Measurements from ENCODE around the gene BCORL1.

The BCORL1 gene

GRCh38 chrX:130030826-130031225 lies 48.4 kb downstream of the BCORL1 start:
- no peak for DNase-seq (ENCODE audit: low read depth in 1 of 2, low spot score in 1 of 2)
- Histone ChIP-seq H3K27ac (replicated peaks) (no peak overlapping the region), H3K4me3 (replicated peaks; ENCODE audit: insufficient read depth, low read length) (no peak overlapping the region), H3K27me3 (ENCODE audit: insufficient read depth, poor library complexity, severe bottlenecking) (no peaks in the 10 kb centered on the region)
- TF ChIP-seq SPI1 (IDR thresholded peaks at IDR 0.05; ENCODE audit: borderline replicate concordance, low read depth) = no peak
- no peak for TF ChIP-seq POLR2AphosphoS5 (IDR thresholded peaks at IDR 0.05; ENCODE audit: low read depth)
- no peak for TF ChIP-seq REST (IDR thresholded peaks at IDR 0.05; ENCODE audit: insufficient replicate concordance, low read depth)
- no peak for TF ChIP-seq CTCF (IDR thresholded peaks at IDR 0.05; ENCODE audit: insufficient read depth, low read length)
- no peak for TF ChIP-seq GABPA (IDR thresholded peaks at IDR 0.05; ENCODE audit: low read depth)

GRCh38 chrX:130032552-130032951 lies 50.1 kb downstream of the BCORL1 start:
- no peak for DNase-seq (ENCODE audit: low read depth in 1 of 2, low spot score in 1 of 2)
- H3K27me3 ChIP-seq (ENCODE audit: insufficient read depth, poor library complexity, severe bottlenecking) = no peaks in the 10 kb centered on the region
- no peak overlapping the region for H3K4me3 ChIP-seq (replicated peaks; ENCODE audit: insufficient read depth, low read length)
- no peak overlapping the region for H3K27ac ChIP-seq (replicated peaks)
- no peak for TF ChIP-seq REST (IDR thresholded peaks at IDR 0.05; ENCODE audit: insufficient replicate concordance, low read depth)
- no peak for TF ChIP-seq POLR2AphosphoS5 (IDR thresholded peaks at IDR 0.05; ENCODE audit: low read depth)
- no peak for TF ChIP-seq GABPA (IDR thresholded peaks at IDR 0.05; ENCODE audit: low read depth)
- TF ChIP-seq SPI1 (IDR thresholded peaks at IDR 0.05; ENCODE audit: borderline replicate concordance, low read depth) = no peak
- no peak for TF ChIP-seq CTCF (IDR thresholded peaks at IDR 0.05; ENCODE audit: insufficient read depth, low read length)

GRCh38 chrX:130034178-130034577 lies 51.7 kb downstream of the BCORL1 start:
- H3K27ac ChIP-seq (replicated peaks) = no peak overlapping the region
- DNase-seq (ENCODE audit: low read depth in 1 of 2, low spot score in 1 of 2) = no peak
- no peak overlapping the region for H3K4me3 ChIP-seq (replicated peaks; ENCODE audit: insufficient read depth, low read length)
- TF ChIP-seq SPI1 (IDR thresholded peaks at IDR 0.05; ENCODE audit: borderline replicate concordance, low read depth) (no peak), POLR2AphosphoS5 (IDR thresholded peaks at IDR 0.05; ENCODE audit: low read depth) (no peak), GABPA (IDR thresholded peaks at IDR 0.05; ENCODE audit: low read depth) (no peak), REST (IDR thresholded peaks at IDR 0.05; ENCODE audit: insufficient replicate concordance, low read depth) (no peak), CTCF (IDR thresholded peaks at IDR 0.05; ENCODE audit: insufficient read depth, low read length) (no peak)
- H3K27me3 ChIP-seq (ENCODE audit: insufficient read depth, poor library complexity, severe bottlenecking) = no peaks in the 10 kb centered on the region
